Epithelial cell of esophagus (primary cell): ENCODE measurements around the gene TMEM221.

Experiments used
- DNase-seq: peaks from one replicate; pipeline ENCODE4 v3.0.0; 2010; ENCODE audit warnings: low read depth
- H3K4me3 ChIP-seq: 2 replicates; pipeline ENCODE4 v1.5.1; 2011; ENCODE audit warnings: mild to moderate bottlenecking, low read length, control low read depth
- TF ChIP-seq, protein P1 (sequence below): IDR thresholded peaks from 2 replicates; pipeline ENCODE4 v1.5.1; 2011; ENCODE audit warnings: low read depth, mild to moderate bottlenecking, low read length, control low read depth, inconsistent platforms; ENCODE audit not compliant: insufficient read depth; ENCODE audit errors: missing control alignments

TMEM221 gene

DNA sequence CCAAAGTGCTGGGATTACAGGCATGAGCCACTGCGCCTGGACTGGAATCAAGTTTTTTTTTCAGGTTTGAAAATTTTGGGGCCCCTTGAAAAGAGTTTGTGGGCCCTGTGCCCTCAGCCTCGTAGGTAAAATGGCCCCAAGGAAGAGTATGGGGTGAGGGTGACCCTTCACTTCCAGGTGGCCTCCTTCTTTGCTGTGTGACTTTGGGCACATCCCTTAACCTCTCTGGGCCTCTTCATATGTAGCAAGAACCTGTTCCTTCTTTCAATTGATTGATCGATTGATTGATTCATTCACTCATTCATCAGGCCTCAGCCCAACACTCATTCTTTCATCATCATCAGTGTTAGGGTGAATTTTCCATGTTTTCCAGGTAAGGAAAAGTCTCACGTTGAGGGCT is 3.4 kb upstream of the TMEM221 start:
- no peak overlapping the region for H3K4me3 ChIP-seq
- TF ChIP-seq, protein P1, sequence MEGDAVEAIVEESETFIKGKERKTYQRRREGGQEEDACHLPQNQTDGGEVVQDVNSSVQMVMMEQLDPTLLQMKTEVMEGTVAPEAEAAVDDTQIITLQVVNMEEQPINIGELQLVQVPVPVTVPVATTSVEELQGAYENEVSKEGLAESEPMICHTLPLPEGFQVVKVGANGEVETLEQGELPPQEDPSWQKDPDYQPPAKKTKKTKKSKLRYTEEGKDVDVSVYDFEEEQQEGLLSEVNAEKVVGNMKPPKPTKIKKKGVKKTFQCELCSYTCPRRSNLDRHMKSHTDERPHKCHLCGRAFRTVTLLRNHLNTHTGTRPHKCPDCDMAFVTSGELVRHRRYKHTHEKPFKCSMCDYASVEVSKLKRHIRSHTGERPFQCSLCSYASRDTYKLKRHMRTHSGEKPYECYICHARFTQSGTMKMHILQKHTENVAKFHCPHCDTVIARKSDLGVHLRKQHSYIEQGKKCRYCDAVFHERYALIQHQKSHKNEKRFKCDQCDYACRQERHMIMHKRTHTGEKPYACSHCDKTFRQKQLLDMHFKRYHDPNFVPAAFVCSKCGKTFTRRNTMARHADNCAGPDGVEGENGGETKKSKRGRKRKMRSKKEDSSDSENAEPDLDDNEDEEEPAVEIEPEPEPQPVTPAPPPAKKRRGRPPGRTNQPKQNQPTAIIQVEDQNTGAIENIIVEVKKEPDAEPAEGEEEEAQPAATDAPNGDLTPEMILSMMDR, result no peak
- DNase-seq, result no peak

GRCh38 chr19:17450264-17451075 is 2.0 kb upstream of the TMEM221 start:
- no peak overlapping the region for H3K4me3 ChIP-seq
- TF ChIP-seq, protein P1, result no peak
- DNase-seq, result peak; percentile 98

DNA sequence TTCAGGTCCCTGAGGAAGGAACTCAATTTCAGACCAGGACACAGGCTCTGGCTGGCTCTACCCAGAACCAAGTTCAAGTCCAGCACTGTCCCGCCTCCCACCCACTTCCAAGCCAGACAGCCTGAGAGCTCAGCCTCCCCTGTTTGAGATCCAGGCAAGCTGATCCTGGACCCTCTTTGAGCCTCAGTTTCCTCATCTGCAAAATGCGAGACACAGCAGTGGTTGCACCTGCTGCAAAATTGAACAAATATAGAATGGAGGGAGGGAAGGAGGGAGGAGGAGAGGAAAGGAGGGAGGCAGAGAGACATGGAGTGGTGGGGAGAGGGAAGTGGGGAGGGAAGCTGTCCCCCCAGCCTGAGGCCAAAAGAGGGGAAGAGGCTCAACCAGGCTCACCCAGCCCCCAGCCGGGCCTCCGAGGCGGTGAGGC is 751 bp downstream of the TMEM221 start:
- H3K4me3 ChIP-seq, result no peak overlapping the region
- no peak for DNase-seq

GRCh38 chr19:17445526-17446165 is 2.8 kb downstream of the TMEM221 start:
- no peak for DNase-seq
- TF ChIP-seq, protein P1, result no peak
- no peak overlapping the region for H3K4me3 ChIP-seq

More for the DNA sequence above, 751 bp downstream of the TMEM221 start:
- TF ChIP-seq, protein P1, result no peak

- TF ChIP-seq, protein P1, result peak; percentile 50
- H3K4me3 ChIP-seq, result no peak overlapping the region
- peak; percentile 32 for DNase-seq
These were observed 7.0 kb downstream of the TMEM221 start for GRCh38 chr19:17441241-17442021.

DNA sequence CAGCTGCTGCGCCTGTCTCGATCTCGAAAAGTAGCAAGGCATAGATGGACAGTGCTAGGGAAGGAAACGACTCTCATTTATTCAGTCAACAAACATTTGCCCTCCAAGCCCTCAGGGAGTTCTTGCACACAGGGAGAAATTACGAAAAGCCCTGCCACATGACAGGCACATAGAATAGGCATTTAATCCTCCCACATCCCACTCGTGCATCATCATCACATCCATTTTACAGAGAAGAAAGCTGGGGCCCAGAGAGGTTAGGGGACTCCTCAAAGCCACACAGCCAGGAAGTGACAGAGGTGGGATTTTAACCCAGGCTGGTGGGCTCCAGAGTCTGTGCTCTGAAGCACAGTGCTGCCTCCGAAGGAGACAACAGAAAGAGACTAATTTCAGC is 11.6 kb downstream of the TMEM221 start:
- no peak overlapping the region for H3K4me3 ChIP-seq
- TF ChIP-seq, protein P1, result no peak
- DNase-seq, result no peak
